Panc1 (cell line): ENCODE results near the gene L3MBTL3.

Experiments
- TF ChIP-seq, protein P1 (sequence below): fragments of 450-650 bp; IDR thresholded peaks from 2 replicates; pipeline ENCODE4 v1.5.1; 2017; ENCODE audit warnings: mild to moderate bottlenecking
- TF ChIP-seq, protein P2 (sequence below), 2 experiments: IDR thresholded peaks; 2 replicates each; pipeline ENCODE4 v1.6.1; 2011 to 2012; ENCODE audit warnings: low read depth in 2 of 2, control low read depth in 1 of 2, low read length in 1 of 2, mild to moderate bottlenecking in 1 of 2, moderate library complexity in 1 of 2; ENCODE audit not compliant: insufficient read depth in 1 of 2

DNA sequence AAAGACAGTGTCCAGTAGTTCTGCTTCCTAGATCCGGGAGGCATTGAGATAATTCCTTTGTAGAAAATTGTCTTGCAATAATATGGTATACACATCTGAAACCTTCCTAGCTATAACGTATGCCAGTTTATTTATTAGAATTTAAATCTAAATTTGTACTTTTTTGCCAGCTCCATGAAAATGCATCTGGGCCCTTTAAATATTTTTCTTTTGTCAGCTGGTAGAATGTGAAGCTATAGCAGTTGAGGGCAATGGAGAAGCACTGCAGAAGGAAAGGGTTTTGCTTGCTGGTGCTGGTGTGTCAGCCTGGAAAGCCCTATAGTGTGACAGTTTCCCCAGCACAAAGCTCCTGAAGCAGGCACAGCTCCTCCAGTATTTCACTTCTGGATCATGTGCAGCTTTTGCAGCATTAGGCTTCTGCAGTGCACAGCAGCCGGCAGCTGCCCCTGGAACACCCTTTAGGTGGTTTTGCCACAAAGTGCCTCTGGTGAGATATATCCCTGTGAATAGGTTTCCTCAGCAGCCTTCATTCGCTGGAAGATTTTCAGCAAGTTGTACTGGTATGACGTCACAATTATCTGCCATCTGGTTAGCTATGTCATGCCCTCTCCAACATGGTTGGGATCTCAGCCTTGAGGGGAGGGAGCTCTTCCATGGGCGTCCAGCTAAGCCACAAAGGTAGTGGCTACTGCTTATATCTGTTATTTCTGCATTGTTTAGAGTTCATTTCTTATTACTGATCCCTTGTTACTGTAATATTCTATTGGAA, 40.0 kb upstream of the L3MBTL3 start:
- TF ChIP-seq, protein P1, sequence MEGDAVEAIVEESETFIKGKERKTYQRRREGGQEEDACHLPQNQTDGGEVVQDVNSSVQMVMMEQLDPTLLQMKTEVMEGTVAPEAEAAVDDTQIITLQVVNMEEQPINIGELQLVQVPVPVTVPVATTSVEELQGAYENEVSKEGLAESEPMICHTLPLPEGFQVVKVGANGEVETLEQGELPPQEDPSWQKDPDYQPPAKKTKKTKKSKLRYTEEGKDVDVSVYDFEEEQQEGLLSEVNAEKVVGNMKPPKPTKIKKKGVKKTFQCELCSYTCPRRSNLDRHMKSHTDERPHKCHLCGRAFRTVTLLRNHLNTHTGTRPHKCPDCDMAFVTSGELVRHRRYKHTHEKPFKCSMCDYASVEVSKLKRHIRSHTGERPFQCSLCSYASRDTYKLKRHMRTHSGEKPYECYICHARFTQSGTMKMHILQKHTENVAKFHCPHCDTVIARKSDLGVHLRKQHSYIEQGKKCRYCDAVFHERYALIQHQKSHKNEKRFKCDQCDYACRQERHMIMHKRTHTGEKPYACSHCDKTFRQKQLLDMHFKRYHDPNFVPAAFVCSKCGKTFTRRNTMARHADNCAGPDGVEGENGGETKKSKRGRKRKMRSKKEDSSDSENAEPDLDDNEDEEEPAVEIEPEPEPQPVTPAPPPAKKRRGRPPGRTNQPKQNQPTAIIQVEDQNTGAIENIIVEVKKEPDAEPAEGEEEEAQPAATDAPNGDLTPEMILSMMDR: no peak
- TF ChIP-seq, protein P2, sequence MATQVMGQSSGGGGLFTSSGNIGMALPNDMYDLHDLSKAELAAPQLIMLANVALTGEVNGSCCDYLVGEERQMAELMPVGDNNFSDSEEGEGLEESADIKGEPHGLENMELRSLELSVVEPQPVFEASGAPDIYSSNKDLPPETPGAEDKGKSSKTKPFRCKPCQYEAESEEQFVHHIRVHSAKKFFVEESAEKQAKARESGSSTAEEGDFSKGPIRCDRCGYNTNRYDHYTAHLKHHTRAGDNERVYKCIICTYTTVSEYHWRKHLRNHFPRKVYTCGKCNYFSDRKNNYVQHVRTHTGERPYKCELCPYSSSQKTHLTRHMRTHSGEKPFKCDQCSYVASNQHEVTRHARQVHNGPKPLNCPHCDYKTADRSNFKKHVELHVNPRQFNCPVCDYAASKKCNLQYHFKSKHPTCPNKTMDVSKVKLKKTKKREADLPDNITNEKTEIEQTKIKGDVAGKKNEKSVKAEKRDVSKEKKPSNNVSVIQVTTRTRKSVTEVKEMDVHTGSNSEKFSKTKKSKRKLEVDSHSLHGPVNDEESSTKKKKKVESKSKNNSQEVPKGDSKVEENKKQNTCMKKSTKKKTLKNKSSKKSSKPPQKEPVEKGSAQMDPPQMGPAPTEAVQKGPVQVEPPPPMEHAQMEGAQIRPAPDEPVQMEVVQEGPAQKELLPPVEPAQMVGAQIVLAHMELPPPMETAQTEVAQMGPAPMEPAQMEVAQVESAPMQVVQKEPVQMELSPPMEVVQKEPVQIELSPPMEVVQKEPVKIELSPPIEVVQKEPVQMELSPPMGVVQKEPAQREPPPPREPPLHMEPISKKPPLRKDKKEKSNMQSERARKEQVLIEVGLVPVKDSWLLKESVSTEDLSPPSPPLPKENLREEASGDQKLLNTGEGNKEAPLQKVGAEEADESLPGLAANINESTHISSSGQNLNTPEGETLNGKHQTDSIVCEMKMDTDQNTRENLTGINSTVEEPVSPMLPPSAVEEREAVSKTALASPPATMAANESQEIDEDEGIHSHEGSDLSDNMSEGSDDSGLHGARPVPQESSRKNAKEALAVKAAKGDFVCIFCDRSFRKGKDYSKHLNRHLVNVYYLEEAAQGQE (IDR thresholded peaks at IDR 0.05; ENCODE audit: insufficient read depth in 1 of 2, low read depth in 2 of 2, low read length in 1 of 2): no peak
